Caki2 (cell line): ENCODE results near the gene TSSK6. TPM values are rescaled to one million over a fixed set of nuclear protein-coding genes. Genes with fewer than 3 reads are reported as not detected.

Experiments
- total RNA-seq: library from RNA; depleted of rRNA; stranded (reverse); fragments of >200 nt; shearing (Covaris generic); gene quantifications from 2 replicates; pipeline ENCODE4 v1.2.3, GENCODE V29; 2014; ENCODE audit warnings: low replicate concordance; rRNA removed

The TSSK6 gene
- total RNA-seq, 1 experiment from 2014 or later, result 4.1 TPM

Other genes with a start within 250 kb of the TSSK6 start
- gene TM6SF2, start 242.2 kb downstream of the TSSK6 start, total RNA-seq, result not detected in 2 replicates
- gene SUGP1, start 195.0 kb downstream of the TSSK6 start, total RNA-seq, result 19.2 and 30.8 TPM in 2 replicates
- 13.0 and 36.3 TPM in 2 replicates for gene MAU2, start 194.7 kb downstream of the TSSK6 start, total RNA-seq
- gene GATAD2A, start 109.9 kb downstream of the TSSK6 start, total RNA-seq, result 29.2 and 35.1 TPM in 2 replicates
- 303 and 326 TPM in 2 replicates for gene NDUFA13, start 677 bp upstream of the TSSK6 start, total RNA-seq
- 0.61 and 2.5 TPM in 2 replicates for gene YJEFN3, start 13.4 kb upstream of the TSSK6 start, total RNA-seq
- 0.20 TPM in 1 of 2 replicates, not detected in the other for gene CILP2, start 22.7 kb upstream of the TSSK6 start, total RNA-seq
- gene PBX4, start 103.1 kb upstream of the TSSK6 start, total RNA-seq, result 1.9 and 2.6 TPM in 2 replicates
- gene LPAR2, start 112.7 kb upstream of the TSSK6 start, total RNA-seq, result 5.9 and 7.6 TPM in 2 replicates
- 6.6 and 12.5 TPM in 2 replicates for gene GMIP, start 128.1 kb upstream of the TSSK6 start, total RNA-seq
- 24.3 and 71.6 TPM in 2 replicates for gene ATP13A1, start 148.1 kb upstream of the TSSK6 start, total RNA-seq
- 2.3 and 5.3 TPM in 2 replicates for gene ZNF101, start 153.3 kb upstream of the TSSK6 start, total RNA-seq
- gene ZNF14, start 217.6 kb upstream of the TSSK6 start, total RNA-seq, result 3.3 and 5.5 TPM in 2 replicates